Measurements from ENCODE around the gene PDGFC.

GRCh38 chr4:157020882-157021281 is 49.3 kb upstream of the PDGFC start:
- TF ChIP-seq POLR2A (IDR thresholded peaks at IDR 0.05) (no peak), POLR2AphosphoS5 (IDR thresholded peaks at IDR 0.05) (no peak)
